ENCODE data around the gene TXNRD3. TPM values are rescaled to one million over a fixed set of nuclear protein-coding genes. Genes with fewer than 3 reads are reported as not detected.
"Not testable (repeated sequence)": the region's sequence is repeated elsewhere in the genome, so short reads cannot be mapped to it uniquely, and the experiment has no call there.

Gene TXNRD3
- total RNA-seq, 1 donor from 2014 or later: 0.81 TPM

DNA sequence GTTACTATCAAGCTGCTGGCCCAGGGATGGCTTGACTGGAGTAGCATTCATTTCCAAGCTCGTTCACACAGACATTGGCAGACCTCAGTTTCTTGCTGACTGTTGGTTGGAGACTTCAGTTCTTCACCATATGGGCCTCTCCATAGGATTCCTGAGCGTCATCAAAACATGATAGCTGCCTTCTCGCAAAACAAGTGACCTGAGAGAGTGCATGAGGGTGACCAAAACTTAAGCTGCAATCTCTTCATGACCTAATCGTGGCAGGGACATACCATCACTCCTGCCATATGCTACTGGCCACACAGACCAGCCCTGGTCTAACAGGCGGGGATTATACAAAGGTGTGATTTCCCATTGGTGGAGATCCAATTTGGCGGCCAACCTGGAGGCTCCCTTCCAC is 50.2 kb downstream of the TXNRD3 start:
- intact Hi-C loops (cut with micrococcal nuclease): no loop called here

DNA sequence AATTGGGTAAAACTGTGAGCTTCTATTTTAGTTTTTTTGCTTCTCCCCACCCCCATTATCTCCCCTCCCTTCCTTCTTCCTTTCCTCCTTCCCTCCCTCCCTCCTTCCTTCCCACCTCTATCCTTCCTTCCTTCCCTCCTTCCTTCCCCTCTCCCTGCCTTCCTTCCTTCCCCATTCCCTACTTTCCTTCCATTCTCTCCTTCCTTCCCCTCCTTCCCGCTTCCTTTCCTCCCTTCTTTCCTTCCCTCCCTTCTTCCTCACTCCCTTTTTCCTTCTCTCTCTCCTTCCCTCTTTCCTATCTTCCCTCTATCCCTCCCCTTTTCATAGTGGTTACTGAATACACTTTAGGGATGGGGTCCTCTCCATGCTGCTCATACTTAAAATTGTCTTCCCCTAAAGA is 55.8 kb downstream of the TXNRD3 start:
- intact Hi-C loops (cut with micrococcal nuclease): no loop called here

- intact Hi-C loops (cut with micrococcal nuclease): not testable (repeated sequence)
Measured at GRCh38 chr3:126595479-126595878, 59.4 kb downstream of the TXNRD3 start.

DNA sequence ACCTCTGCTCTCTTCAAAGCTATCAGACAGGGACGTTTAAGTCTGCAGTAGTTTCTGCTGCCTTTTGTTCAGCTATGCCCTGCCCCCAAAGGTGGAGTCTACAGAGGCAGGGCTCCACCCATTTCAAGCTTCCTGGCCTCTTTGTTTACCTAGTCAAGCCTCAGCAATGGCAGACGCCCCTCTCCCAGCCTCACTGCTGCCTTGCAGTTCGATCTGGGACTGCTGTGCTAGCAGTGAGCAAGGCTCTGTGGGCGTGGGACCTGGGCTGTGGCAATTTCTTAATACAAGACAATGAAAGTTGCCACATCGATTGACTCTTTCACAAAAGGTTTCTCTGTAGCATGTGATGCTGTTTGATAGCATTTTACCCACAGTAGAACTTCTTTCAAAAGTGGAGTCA is 63.4 kb downstream of the TXNRD3 start:
- intact Hi-C loops (cut with micrococcal nuclease): not testable (repeated sequence)

- intact Hi-C loops (cut with micrococcal nuclease): no loop called here
Measured at GRCh38 chr3:126582311-126582710, 72.6 kb downstream of the TXNRD3 start.

GRCh38 chr3:126581569-126581968 is 73.4 kb downstream of the TXNRD3 start:
- intact Hi-C loops (cut with micrococcal nuclease): no loop called here

DNA sequence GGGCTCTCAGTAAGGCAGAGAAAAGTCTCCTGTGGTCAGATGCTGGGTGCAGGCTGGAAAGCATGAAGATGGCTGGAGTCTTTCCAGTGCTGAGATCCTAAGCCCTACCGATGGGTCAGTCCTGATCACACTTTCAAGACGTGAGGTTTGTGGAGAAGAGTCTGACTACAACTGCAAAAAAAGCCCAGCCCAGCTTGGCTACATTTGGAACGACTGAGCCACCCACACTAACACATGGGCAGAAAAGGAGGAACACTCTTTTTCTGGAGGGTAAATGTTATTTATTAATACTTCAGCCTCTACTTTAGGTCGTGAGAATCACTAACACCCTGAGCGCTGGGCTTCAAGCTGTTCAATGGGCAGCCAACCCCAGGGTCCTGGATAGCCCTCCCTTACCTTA is 74.2 kb downstream of the TXNRD3 start:
- intact Hi-C loops (cut with micrococcal nuclease): no loop called here

GRCh38 chr3:126578702-126579101 is 76.2 kb downstream of the TXNRD3 start:
- intact Hi-C loops (cut with micrococcal nuclease): no loop called here

- intact Hi-C loops (cut with micrococcal nuclease): no loop called here
Measured at GRCh38 chr3:126577261-126577660, 77.7 kb downstream of the TXNRD3 start.

- intact Hi-C loops (cut with micrococcal nuclease): no loop called here
Measured at GRCh38 chr3:126573492-126574117, 81.3 kb downstream of the TXNRD3 start.

GRCh38 chr3:126571078-126571477 is 83.8 kb downstream of the TXNRD3 start:
- intact Hi-C loops (cut with micrococcal nuclease): no loop called here

DNA sequence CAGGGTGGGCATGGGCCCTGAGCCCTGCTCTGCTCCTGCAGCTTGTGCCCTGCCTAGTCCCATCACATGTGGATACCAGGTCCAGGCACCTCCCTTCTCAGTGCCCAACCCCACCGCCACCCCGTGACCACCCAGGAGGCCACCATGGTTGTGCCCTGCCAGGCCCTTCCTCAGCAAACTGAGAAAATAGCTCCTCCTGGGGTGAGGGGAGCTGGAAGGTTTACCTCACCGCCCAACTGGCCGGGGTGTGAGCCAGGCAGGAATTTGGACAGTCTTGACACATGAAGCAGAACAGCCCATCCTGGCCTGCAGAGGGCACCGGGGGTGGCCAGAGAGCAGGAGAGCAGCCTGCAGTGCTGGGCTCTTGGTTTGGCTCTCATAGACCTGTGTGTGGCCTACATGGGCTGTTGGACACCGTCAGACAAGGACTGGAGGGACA is 84.8 kb downstream of the TXNRD3 start:
- intact Hi-C loops (cut with micrococcal nuclease): no loop called here

- intact Hi-C loops (cut with micrococcal nuclease): no loop called here
Measured at GRCh38 chr3:126569390-126569975, 85.4 kb downstream of the TXNRD3 start.

- intact Hi-C loops (cut with micrococcal nuclease): no loop called here
Measured at GRCh38 chr3:126568776-126569342, 86.1 kb downstream of the TXNRD3 start.

GRCh38 chr3:126567696-126568438 is 87.1 kb downstream of the TXNRD3 start:
- intact Hi-C loops (cut with micrococcal nuclease): no loop called here

DNA sequence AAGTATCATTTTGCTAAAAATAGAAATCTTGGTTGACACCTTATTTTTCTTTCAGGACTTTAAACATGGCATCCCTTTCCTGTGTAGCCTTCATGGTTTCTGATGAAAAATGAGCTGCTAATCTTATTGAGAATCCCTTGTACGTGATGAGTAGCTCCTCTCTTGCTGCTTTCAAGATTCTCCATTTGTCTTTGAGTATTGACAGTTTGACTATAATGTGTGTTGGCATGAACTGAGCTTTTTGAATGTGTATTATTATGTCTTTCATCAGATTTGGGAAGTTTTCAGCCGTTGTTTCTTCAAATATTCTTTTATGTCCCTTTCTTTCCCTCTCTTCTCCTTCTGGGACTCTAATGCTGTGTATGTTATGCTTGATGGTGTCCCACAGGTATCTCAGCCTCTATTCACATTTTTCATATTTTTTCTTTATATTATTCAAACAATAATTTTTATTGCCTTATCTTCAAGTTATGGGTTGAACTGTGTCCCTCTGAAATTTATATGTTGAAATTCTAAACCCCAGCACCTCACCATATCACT is 92.1 kb downstream of the TXNRD3 start:
- intact Hi-C loops (cut with micrococcal nuclease): no loop called here

GRCh38 chr3:126558336-126559071 is 96.4 kb downstream of the TXNRD3 start, which contains the start of gene C3orf22:
TSS of gene C3orf22 (minus strand) at chr3:126558932. CDS start at chr3:126553390, 5,542 bp downstream.
- intact Hi-C loops (cut with micrococcal nuclease): no loop called here

DNA sequence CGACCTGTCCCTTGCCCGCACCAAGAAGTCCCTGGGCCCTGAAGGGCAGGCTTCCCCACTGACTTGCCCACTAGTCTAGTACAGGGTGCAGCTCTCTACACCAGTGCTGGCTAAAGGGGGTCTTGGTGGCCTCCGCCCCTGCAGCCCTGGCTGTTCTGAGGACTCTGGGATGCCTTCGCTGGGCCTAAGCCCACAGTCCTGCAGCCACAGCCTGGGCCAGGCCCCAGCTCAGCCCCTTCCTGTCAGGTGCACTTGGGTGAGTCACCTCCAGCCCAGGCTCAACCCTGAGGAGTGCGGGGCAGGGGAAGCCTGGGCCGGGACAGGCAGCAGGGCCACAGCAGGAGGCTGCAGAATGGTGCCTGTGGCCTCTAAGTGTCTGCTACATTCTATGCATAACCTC is 97.2 kb downstream of the TXNRD3 start:
- intact Hi-C loops (cut with micrococcal nuclease): no loop called here

DNA sequence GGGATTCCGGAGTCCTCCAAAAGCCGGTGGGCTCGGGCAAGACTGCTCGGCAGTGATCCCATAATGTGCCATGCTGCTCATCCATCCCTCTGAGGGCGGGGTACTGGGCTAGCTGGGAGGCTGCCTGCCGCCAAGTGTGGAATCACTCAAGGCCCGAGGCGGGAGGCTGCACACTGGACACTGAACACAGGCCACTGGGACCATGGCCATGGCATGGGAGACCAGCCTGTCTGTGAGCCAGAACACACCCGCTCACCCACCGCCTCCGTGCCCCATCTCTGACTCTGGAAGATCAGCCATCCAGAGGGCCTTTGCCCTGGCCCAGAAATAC is 97.5 kb downstream of the TXNRD3 start:
- intact Hi-C loops (cut with micrococcal nuclease): no loop called here
